Spleen (tissue), 11 donors: Measurements from ENCODE around the gene PSMB7. TPM values are rescaled to one million over a fixed set of nuclear protein-coding genes. Genes with fewer than 3 reads are reported as not detected.
"Not testable (repeated sequence)": the region's sequence is repeated elsewhere in the genome, so short reads cannot be mapped to it uniquely, and the experiment has no call there.

ENCODE experiments used
- DNase-seq: peaks from one replicate; pipeline ENCODE4 v3.0.0-alpha.2; 2020
- H3K27ac ChIP-seq, 8 donors: fragments of 200-600 bp; sonication (generic) in 7 of 8; 1 replicate in 4 of 8; 2 replicates in 4 of 8; pipeline versions ENCODE4 v1.5.0 to v1.8.0; 2016 to 2021; ENCODE audit warnings: inconsistent platforms in 4 of 8, mild to moderate bottlenecking in 4 of 8, moderate library complexity in 1 of 8
- H3K27me3 ChIP-seq, 7 donors: fragments of 200-600 bp; sonication (generic) in 6 of 7; replicated peaks in 1 of 7; 1 replicate in 4 of 7; 2 replicates in 3 of 7; pipeline versions ENCODE4 v1.5.0 to v1.8.0; 2016 to 2021; ENCODE audit warnings: inconsistent platforms in 3 of 7, mild to moderate bottlenecking in 1 of 7
- H3K36me3 ChIP-seq, 6 donors: fragments of 200-600 bp; sonication (generic) in 5 of 6; 1 replicate in 4 of 6; 2 replicates in 2 of 6; pipeline versions ENCODE4 v1.5.0 to v1.8.0; 2016 to 2021; ENCODE audit warnings: inconsistent platforms in 2 of 6
- H3K4me1 ChIP-seq, 6 donors: fragments of 200-600 bp; sonication (generic) in 5 of 6; 1 replicate in 3 of 6; 2 replicates in 3 of 6; pipeline versions ENCODE4 v1.5.0 to v1.8.0; 2016 to 2021; ENCODE audit warnings: inconsistent platforms in 3 of 6
- H3K4me3 ChIP-seq, 8 donors: fragments of 200-600 bp; sonication (generic) in 7 of 8; 1 replicate in 4 of 8; 2 replicates in 4 of 8; pipeline versions ENCODE4 v1.5.0 to v1.8.0; 2016 to 2021; ENCODE audit warnings: inconsistent platforms in 4 of 8, mild to moderate bottlenecking in 4 of 8, moderate library complexity in 2 of 8
- H3K9me3 ChIP-seq, 8 donors: fragments of 200-600 bp; sonication (generic) in 7 of 8; 1 replicate in 4 of 8; 2 replicates in 4 of 8; pipeline versions ENCODE4 v1.5.0 to v1.8.0; 2016 to 2021; ENCODE audit warnings: inconsistent platforms in 4 of 8
- CTCF ChIP-seq, 11 experiments: fragments of 200-600 bp in 7 of 11; fragments of 450-650 bp in 4 of 11; sonication (generic) in 4 of 11; IDR thresholded peaks in 8 of 11; conservative IDR thresholded peaks in 3 of 11; 1 replicate in 7 of 11; 2 replicates in 4 of 11; pipeline versions ENCODE4 v1.4.0 to v1.8.0; 2016 to 2021; ENCODE audit warnings: antibody characterized with exemption in 11 of 11, inconsistent platforms in 4 of 11, mild to moderate bottlenecking in 1 of 11
- POLR2A ChIP-seq, 3 donors: fragments of 450-650 bp; IDR thresholded peaks; one replicate each; pipeline ENCODE4 v1.5.1; 2017; ENCODE audit warnings: antibody characterized with exemption in 3 of 3, mild to moderate bottlenecking in 1 of 3
- POLR2AphosphoS5 ChIP-seq, 3 donors: sonication (generic); formaldehyde crosslinking; IDR thresholded peaks; one replicate each; pipeline ENCODE4 v1.5.1; 2017; ENCODE audit warnings: antibody characterized with exemption in 3 of 3
- WGBS, 5 donors: extraction: QIAGEN DNeasy Blood & Tissue Kit in 3 of 5; methylation state at CpG; one replicate each; pipeline versions ENCODE4 v1.1.5 to v1.1.7; 2013 to 2018; 5-methylcytosine and 5-hydroxymethylcytosine counted together
- intact Hi-C: fragments of 100-400 bp; cut with DNase I; formaldehyde crosslinking; loops from one replicate; pipeline ENCODE4 v1.15.0; 2023; ENCODE audit warnings: low total_unique reads
- polyA plus RNA-seq, 3 donors: library from polyadenylated mRNA; stranded (reverse); fragments of 200-250 nt; gene quantifications; one replicate each; pipeline ENCODE4 v1.2.1, GENCODE V29; 2013
- total RNA-seq, 7 donors: library from RNA; depleted of rRNA in 3 of 7; stranded (reverse); fragments of >200 nt in 3 of 7; fragmentation: NEBNext Ultra II Directional in 4 of 7; extraction: Animal tissue kit (Norgen Biotek cat#: 25700) in 4 of 7; gene quantifications; one replicate each; pipeline versions ENCODE4 v1.1.0 to v1.2.1, GENCODE V29; 2016 to 2021
- donor health status: healthy with polysubstance abuse.
- donor health status: DM: no; HTN: no; CAD: no; lungs with moderate emphysema.
- donor health status: DM: no; HTN: no; CAD: no.
- donor health status: Bipolar disorder and iron deficiency.
- donor health status: healthy.
- donor health status: DM: no; HTN: no; CAD: no.
- donor health status: DM: yes; HTN: yes; CAD: no.

PSMB7 gene
- total and polyA plus RNA-seq, 10 donors, result 71.3 to 143 (median 108) TPM

GRCh38 chr9:124428751-124429529 lies 13.7 kb upstream of the PSMB7 start:
- peak; percentile 90 for DNase-seq
- intact Hi-C loops, result loop anchor here (10.0 kb wide), 1 partner anchor 66 kb away; no protein-coding TSS in a partner anchor
- TF ChIP-seq POLR2A (IDR thresholded peaks at IDR 0.05) (no peak), CTCF (IDR thresholded peaks at IDR 0.05 in 8 of 11, conservative IDR thresholded peaks at IDR 0.05 in 3 of 11) (peak in 2 of 11 experiments; percentile 21 to 25), POLR2AphosphoS5 (IDR thresholded peaks at IDR 0.05) (peak; percentile 72 to 88 (median 83))
- Histone ChIP-seq H3K27ac (peak overlapping the region; percentile 27 to 79 (median 61)), H3K4me1 (peaks cover 0 to 16% (median 0%) of the 10 kb centered on the region in 6 donors), H3K27me3 (no peaks in the 10 kb centered on the region), H3K9me3 (no peaks in the 10 kb centered on the region), H3K36me3 (no peaks in the 10 kb centered on the region), H3K4me3 (peak overlapping the region in 1 of 8 donors; percentile 13)
- WGBS, 5 donors, result 62 to 77% (median 75%) methylated on average over 16 to 28 of the region's 28 CpGs

GRCh38 chr9:124427281-124427680 lies 12.0 kb upstream of the PSMB7 start:
- H3K4me1 ChIP-seq, result peaks cover 0 to 16% (median 0%) of the 10 kb centered on the region in 6 donors
- intact Hi-C loops, result loop anchor here (10.0 kb wide), 1 partner anchor 68 kb away; no protein-coding TSS in a partner anchor
- H3K9me3 ChIP-seq, result no peaks in the 10 kb centered on the region
- H3K4me3 ChIP-seq, result peak overlapping the region in 2 of 8 donors; percentile 8 to 10
- 50 to 62% (median 56%) methylated on average over 4 of the region's 4 CpGs for WGBS, 5 donors
- no peaks in the 10 kb centered on the region for H3K27me3 ChIP-seq
- no peaks in the 10 kb centered on the region for H3K36me3 ChIP-seq
- DNase-seq, result no peak
- peak in 2 of 3 donors; percentile 40 to 47 for TF ChIP-seq POLR2AphosphoS5 (IDR thresholded peaks at IDR 0.05)
- TF ChIP-seq CTCF (IDR thresholded peaks at IDR 0.05 in 8 of 11, conservative IDR thresholded peaks at IDR 0.05 in 3 of 11), result no peak
- no peak for TF ChIP-seq POLR2A (IDR thresholded peaks at IDR 0.05)
- peak overlapping the region in 7 of 8 donors; percentile 2 to 78 (median 49) for H3K27ac ChIP-seq

GRCh38 chr9:124426361-124426760 lies 11.1 kb upstream of the PSMB7 start:
- Histone ChIP-seq H3K4me1 (peaks cover 0 to 16% (median 0%) of the 10 kb centered on the region in 6 donors), H3K9me3 (no peaks in the 10 kb centered on the region), H3K36me3 (no peaks in the 10 kb centered on the region), H3K27ac (peak overlapping the region in 6 of 8 donors; percentile 2 to 78 (median 56)), H3K4me3 (no peak overlapping the region), H3K27me3 (no peaks in the 10 kb centered on the region)
- WGBS, 5 donors, result 92 to 95% (median 92%) methylated on average over 7 of the region's 7 CpGs
- no peak for DNase-seq
- no peak for TF ChIP-seq CTCF (IDR thresholded peaks at IDR 0.05 in 8 of 11, conservative IDR thresholded peaks at IDR 0.05 in 3 of 11)
- no peak for TF ChIP-seq POLR2AphosphoS5 (IDR thresholded peaks at IDR 0.05)
- TF ChIP-seq POLR2A (IDR thresholded peaks at IDR 0.05), result no peak
- intact Hi-C loops, result loop anchor here (10.0 kb wide), 1 partner anchor 68 kb away; no protein-coding TSS in a partner anchor

DNA sequence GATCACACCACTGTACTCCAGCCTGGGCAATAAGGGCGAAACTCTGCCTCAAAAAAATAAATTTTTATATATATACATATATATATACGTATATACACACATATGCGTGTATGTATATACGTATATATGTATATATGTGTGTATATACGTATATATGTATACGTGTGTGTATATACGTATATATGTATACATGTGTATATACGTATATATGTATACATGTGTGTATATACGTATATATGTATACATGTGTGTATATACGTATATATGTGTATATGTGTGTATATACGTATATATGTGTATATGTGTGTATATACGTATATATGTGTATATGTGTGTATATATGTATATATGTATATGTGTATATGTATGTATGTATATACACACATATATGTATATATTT lies 10.5 kb upstream of the PSMB7 start:
- H3K27ac ChIP-seq, result peak overlapping the region in 1 of 8 donors; percentile 24
- WGBS, 5 donors, result 79 to 92% (median 87%) methylated on average over 12 of the region's 12 CpGs
- not testable (repeated sequence) for H3K36me3 ChIP-seq, H3K27me3 ChIP-seq, H3K4me3 ChIP-seq, H3K9me3 ChIP-seq, DNase-seq
- H3K4me1 ChIP-seq, result peaks cover 0 to 16% (median 0%) of the 10 kb centered on the region in 6 donors
- intact Hi-C loops, result loop anchor here (10.0 kb wide), 1 partner anchor 69 kb away; no protein-coding TSS in a partner anchor
